Muscle layer of duodenum (tissue), 2 donors: ENCODE measurements around the gene DCLRE1B.

ENCODE experiments used
- H3K27ac ChIP-seq: one replicate; pipeline ENCODE4 v1.7.0; 2013; ENCODE audit warnings: mild to moderate bottlenecking, low read length
- H3K27me3 ChIP-seq: one replicate; pipeline ENCODE4 v1.7.0; 2013; ENCODE audit warnings: low read depth, mild to moderate bottlenecking, control low read depth, low read length
- H3K36me3 ChIP-seq, 2 donors: one replicate each; pipeline ENCODE4 v1.7.0; 2013; ENCODE audit warnings: low read length in 2 of 2, control low read depth in 1 of 2, mild to moderate bottlenecking in 1 of 2; ENCODE audit not compliant: insufficient read depth in 2 of 2, control insufficient read depth in 1 of 2
- H3K4me1 ChIP-seq, 2 donors: one replicate each; pipeline ENCODE4 v1.7.0; 2013; ENCODE audit warnings: low read length in 2 of 2, mild to moderate bottlenecking in 2 of 2, control low read depth in 1 of 2, moderate library complexity in 1 of 2; ENCODE audit not compliant: insufficient read depth in 2 of 2, control insufficient read depth in 1 of 2
- H3K4me3 ChIP-seq, 2 donors: one replicate each; pipeline ENCODE4 v1.7.0; 2013; ENCODE audit warnings: low read length in 2 of 2, low read depth in 1 of 2, mild to moderate bottlenecking in 1 of 2
- H3K9me3 ChIP-seq, 2 donors: one replicate each; pipeline ENCODE4 v1.7.0; 2013; ENCODE audit warnings: low read length in 2 of 2, control low read depth in 1 of 2, mild to moderate bottlenecking in 1 of 2; ENCODE audit not compliant: control insufficient read depth in 1 of 2
- donor health status: healthy.

The DCLRE1B gene

GRCh38 chr1:113870778-113871177 lies 34.3 kb upstream of the DCLRE1B start:
- H3K4me1 ChIP-seq = no peaks in the 10 kb centered on the region
- H3K36me3 ChIP-seq = no peaks in the 10 kb centered on the region
- no peak overlapping the region for H3K27ac ChIP-seq
- no peaks in the 10 kb centered on the region for H3K9me3 ChIP-seq
- H3K4me3 ChIP-seq = no peak overlapping the region
- no peaks in the 10 kb centered on the region for H3K27me3 ChIP-seq

GRCh38 chr1:113871597-113872113 lies 33.5 kb upstream of the DCLRE1B start, which contains the start of gene PTPN22:
Gene PTPN22, minus strand, starts transcription at chr1:113871712.
- no peaks in the 10 kb centered on the region for H3K4me1 ChIP-seq
- peak within 1 kb of the TSS; percentile 72 for H3K27ac ChIP-seq
- no peaks in the 10 kb centered on the region for H3K9me3 ChIP-seq
- H3K36me3 ChIP-seq = no peaks in the 10 kb centered on the region
- H3K27me3 ChIP-seq = no peaks in the 10 kb centered on the region
- H3K4me3 ChIP-seq = peak within 1 kb of the TSS in 1 of 2 donors; percentile 23

DNA sequence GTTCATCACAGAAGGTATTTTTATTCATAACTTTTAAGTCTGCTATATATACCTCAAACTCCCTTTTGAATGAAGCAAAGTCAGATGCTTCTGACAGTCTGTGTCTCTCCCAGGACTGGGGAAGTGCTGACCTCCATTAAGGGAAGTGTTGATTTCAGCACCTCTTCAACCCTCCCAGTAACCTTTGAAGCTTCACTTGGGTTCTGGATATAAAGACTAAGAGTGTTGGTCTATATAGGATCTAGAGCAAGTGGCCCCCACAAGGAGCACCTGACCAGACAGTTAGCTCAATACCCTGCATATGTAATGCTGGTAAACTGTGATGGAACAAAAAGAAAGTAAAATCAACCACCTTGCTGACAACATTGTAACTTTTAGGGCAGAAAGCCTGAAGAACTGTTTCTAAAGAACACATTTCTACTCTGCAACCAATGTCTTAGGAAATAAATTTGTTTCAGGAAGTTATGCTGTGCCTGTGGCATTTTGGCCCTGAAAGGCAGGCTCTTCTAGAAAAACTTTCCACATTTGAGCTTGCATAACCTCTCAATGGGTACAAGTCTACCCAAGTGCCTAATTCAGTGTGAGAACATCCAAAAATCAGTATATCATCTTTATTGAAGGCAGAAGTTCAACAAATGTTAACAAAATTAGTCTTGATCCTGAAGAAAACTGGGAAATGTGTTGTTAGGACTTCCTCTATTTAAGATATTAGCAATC lies 32.7 kb upstream of the DCLRE1B start:
- H3K4me3 ChIP-seq = no peak overlapping the region
- H3K4me1 ChIP-seq = no peaks in the 10 kb centered on the region
- peak overlapping the region; percentile 72 for H3K27ac ChIP-seq
- no peaks in the 10 kb centered on the region for H3K27me3 ChIP-seq
- H3K9me3 ChIP-seq = no peaks in the 10 kb centered on the region
- no peaks in the 10 kb centered on the region for H3K36me3 ChIP-seq

DNA sequence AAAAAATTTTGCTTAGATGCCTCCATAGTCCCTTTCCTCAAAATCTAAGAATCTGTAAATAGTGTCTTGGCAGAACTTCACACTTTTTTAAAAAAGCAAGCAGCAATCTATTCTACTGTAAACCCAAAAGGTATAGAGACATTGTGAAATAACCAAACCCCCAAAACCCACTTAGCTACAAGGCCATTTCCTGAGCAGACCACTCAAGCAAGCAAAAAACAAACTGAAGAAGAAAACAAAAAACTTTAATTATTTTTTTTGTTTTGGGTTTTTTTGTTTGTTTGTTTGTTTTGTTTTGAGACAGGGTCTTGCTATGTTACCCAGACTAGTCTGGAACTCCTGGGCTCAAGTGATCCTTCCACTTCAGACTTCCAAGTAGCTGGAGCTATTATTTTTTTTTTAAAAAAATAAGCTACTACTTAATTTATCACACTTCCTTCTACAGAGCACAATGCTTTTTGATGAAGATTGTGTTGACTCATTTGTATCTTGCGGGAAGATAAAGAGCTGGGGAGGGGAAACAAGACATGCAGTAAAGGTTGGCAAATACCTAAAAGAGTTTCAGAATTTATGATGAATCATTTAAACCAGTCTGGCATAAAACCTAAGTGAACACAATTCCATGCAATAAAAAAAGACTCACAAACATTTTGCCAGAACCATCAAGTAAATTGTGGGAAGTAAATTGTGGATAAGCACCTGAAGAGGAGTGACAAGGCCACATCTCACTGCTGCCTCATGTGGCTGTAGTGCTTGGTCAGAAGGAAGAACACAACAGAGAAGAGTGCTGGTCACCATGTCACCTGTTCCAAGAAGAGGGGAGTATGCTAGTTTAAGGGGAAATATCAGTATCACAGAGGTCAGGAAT lies 30.9 kb upstream of the DCLRE1B start:
- no peak overlapping the region for H3K27ac ChIP-seq

GRCh38 chr1:113875714-113876113 lies 29.4 kb upstream of the DCLRE1B start:
- Histone ChIP-seq H3K4me3 (no peak overlapping the region), H3K36me3 (no peaks in the 10 kb centered on the region), H3K27me3 (no peaks in the 10 kb centered on the region), H3K4me1 (no peaks in the 10 kb centered on the region), H3K27ac (no peak overlapping the region), H3K9me3 (no peaks in the 10 kb centered on the region)

More for the DNA sequence above, 30.9 kb upstream of the DCLRE1B start:
- Histone ChIP-seq H3K27me3 (no peaks in the 10 kb centered on the region), H3K9me3 (no peaks in the 10 kb centered on the region), H3K4me3 (no peak overlapping the region), H3K4me1 (no peaks in the 10 kb centered on the region), H3K36me3 (no peaks in the 10 kb centered on the region)

- H3K27ac ChIP-seq = no peak overlapping the region
- H3K4me1 ChIP-seq = no peaks in the 10 kb centered on the region
- H3K36me3 ChIP-seq = peaks cover 0 to 2% of the 10 kb centered on the region in 2 donors
- no peaks in the 10 kb centered on the region for H3K9me3 ChIP-seq
- no peaks in the 10 kb centered on the region for H3K27me3 ChIP-seq
- H3K4me3 ChIP-seq = no peak overlapping the region
Measured at GRCh38 chr1:113876176-113876575, 28.9 kb upstream of the DCLRE1B start.

DNA sequence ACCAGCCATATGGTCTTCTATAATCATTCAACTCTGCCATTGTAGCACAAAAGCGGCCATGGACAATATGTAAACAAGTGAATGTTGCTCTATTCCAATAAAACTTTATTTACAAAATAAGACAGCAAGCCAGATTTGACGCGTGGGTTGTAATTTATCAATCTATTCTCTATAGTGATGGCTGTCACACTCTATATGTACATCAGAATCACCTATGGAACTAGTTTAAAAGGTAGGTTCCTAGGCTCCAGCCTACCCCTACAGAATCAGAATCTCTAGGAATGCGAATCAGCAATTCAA lies 25.4 kb upstream of the DCLRE1B start:
- Histone ChIP-seq H3K9me3 (no peaks in the 10 kb centered on the region), H3K4me1 (no peaks in the 10 kb centered on the region), H3K27ac (no peak overlapping the region)

GRCh38 chr1:113881661-113882060 lies 23.5 kb upstream of the DCLRE1B start:
- H3K4me1 ChIP-seq = no peaks in the 10 kb centered on the region
- no peak overlapping the region for H3K4me3 ChIP-seq
- no peaks in the 10 kb centered on the region for H3K9me3 ChIP-seq
- H3K27me3 ChIP-seq = no peaks in the 10 kb centered on the region
- peaks cover 0 to 4% of the 10 kb centered on the region in 2 donors for H3K36me3 ChIP-seq
- H3K27ac ChIP-seq = peak overlapping the region; percentile 58

More for the DNA sequence above, 25.4 kb upstream of the DCLRE1B start:
- H3K27me3 ChIP-seq = no peaks in the 10 kb centered on the region
- H3K4me3 ChIP-seq = no peak overlapping the region
- H3K36me3 ChIP-seq = peaks cover 0 to 4% of the 10 kb centered on the region in 2 donors

DNA sequence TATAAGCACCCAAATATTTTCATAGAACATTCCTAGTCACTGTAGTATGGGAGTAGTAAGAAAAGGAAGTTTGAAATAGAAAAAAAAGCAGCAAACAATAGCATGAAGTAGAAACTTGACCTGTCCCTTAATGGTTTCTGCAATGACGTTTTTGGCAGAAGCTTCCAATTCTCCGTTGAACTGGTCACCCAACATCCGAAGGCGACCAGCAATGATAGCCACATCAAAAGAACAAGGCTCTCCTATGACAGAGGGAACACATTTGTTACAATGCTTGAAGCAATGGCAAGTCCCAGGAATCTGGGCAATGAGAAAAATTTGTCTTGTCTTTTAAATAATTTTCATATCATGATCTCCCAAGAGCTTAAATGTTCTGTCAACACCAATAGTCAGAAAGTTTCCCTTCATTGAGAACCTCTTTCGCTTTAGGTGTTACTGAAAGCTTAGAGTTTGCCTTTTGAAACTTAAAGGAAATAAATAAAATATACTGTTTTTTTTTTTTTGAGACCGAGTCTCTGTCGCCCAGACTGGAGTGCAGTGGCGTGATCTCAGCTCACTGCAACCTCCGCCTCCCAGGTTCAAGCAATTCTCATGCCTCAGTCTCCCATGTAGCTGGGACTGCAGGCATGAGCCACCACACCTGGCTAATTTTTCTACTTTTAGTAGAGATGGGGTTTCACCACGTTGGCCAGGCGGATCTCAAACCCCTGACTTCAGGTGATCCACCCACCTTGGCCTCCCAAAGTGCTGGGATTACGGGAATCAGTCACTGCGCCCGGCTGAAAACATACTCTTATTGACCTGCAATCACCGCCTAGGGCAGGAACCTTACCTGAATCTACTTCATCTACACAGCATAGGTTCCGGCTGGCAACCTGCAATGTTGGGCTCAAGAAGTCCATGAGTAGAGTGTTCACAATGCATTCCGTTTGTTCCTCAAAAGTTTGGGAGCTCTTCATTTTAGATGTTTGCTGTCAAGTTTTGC lies 18.4 kb upstream of the DCLRE1B start:
- Histone ChIP-seq H3K9me3 (no peaks in the 10 kb centered on the region), H3K36me3 (no peaks in the 10 kb centered on the region), H3K27me3 (no peaks in the 10 kb centered on the region), H3K4me1 (no peaks in the 10 kb centered on the region), H3K27ac (peak overlapping the region; percentile 70), H3K4me3 (peak overlapping the region in 1 of 2 donors; percentile 54)

DNA sequence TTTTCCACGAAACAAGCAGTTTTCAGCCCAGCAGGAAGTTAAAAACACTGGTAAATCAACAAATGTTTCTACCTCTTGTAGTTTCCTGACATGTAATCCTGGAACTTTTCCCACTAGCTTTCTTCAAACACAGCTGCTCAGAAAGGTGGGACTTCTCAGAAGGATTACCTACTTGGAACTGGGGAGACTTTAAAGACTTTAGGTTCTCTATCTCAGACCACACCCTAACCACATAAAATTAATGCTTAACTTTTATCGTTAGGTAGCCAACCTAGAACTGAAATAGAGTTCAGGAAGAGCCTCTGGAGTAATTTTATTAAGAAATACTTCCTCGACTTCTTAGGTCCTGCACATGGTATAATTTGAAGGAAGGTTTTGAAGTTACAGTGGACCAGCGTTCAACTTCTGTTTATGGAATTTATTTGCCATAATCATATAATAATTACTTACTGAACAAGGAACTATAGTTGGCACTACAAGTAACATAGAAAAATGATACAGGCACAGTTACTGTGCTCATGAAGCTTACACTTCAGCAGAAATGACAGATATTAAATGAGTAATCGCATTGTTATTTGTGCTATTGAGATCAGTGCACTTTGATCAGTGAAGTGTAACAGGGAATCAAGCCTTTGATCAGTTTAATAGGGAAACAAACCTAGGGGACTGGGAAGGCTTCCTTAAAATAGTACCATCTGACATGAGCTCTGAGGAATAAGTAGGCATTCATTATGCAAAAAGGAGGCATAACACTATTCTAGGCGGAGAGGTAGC lies 17.5 kb upstream of the DCLRE1B start, which contains the start of gene BCL2L15:
BCL2L15 (minus strand) TSS at position 180 of the 774 bp plus-strand sequence. CDS start 206 bp downstream, outside the sequence.
- Histone ChIP-seq H3K4me1 (no peaks in the 10 kb centered on the region), H3K27me3 (no peaks in the 10 kb centered on the region), H3K27ac (peak within 1 kb of the TSS; percentile 70), H3K4me3 (peak within 1 kb of the TSS in 1 of 2 donors; percentile 54), H3K9me3 (no peaks in the 10 kb centered on the region), H3K36me3 (no peaks in the 10 kb centered on the region)
